ACHN (cell line): ENCODE results near the gene UGT2A2.
"Not testable (repeated sequence)": the region's sequence is repeated elsewhere in the genome, so short reads cannot be mapped to it uniquely, and the experiment has no call there.

Experiments
- DNase-seq: peaks from one replicate; pipeline ENCODE4 v3.0.0-alpha.2; 2015
- in situ Hi-C: cut with HindIII; loops from 2 replicates; pipeline ENCODE4 v1.10.0; 2017; ENCODE audit warnings: low sequenced_read_pairs, low pct_ligation_motif_present, low pct_unique_long_range_greater_than_20kb

Gene UGT2A2

GRCh38 chr4:69639542-69639941, at the start of gene UGT2A2:
Gene UGT2A2, minus strand, starts transcription at chr4:69639642. Its CDS starts 2 bp downstream, at chr4:69639640.
- no peak for DNase-seq

GRCh38 chr4:69684804-69685203, 45.4 kb upstream of the UGT2A2 start:
- no peak for DNase-seq

More at GRCh38 chr4:69639542-69639941, at the start of gene UGT2A2:
- in situ Hi-C loops = no loop called here

GRCh38 chr4:69668680-69669079, 29.2 kb upstream of the UGT2A2 start:
- in situ Hi-C loops = no loop called here
- no peak for DNase-seq

More at GRCh38 chr4:69684804-69685203, 45.4 kb upstream of the UGT2A2 start:
- in situ Hi-C loops = no loop called here

- in situ Hi-C loops, DNase-seq: not testable (repeated sequence)
Observed at GRCh38 chr4:69664009-69664408, 24.6 kb upstream of the UGT2A2 start.

- DNase-seq, in situ Hi-C loops: not testable (repeated sequence)
Observed at GRCh38 chr4:69661130-69661803, 21.8 kb upstream of the UGT2A2 start.

- no peak for DNase-seq
Observed at GRCh38 chr4:69658133-69658532, 18.7 kb upstream of the UGT2A2 start.

GRCh38 chr4:69656653-69657158, 17.3 kb upstream of the UGT2A2 start:
- in situ Hi-C loops = no loop called here
- no peak for DNase-seq

More at GRCh38 chr4:69658133-69658532, 18.7 kb upstream of the UGT2A2 start:
- in situ Hi-C loops = no loop called here

- no peak for DNase-seq
- in situ Hi-C loops = no loop called here
Observed at GRCh38 chr4:69653147-69653546, 13.7 kb upstream of the UGT2A2 start, which contains the start of gene UGT2A1. Gene UGT2A1, minus strand, starts transcription at chr4:69653247. Its CDS starts 5,603 bp downstream, at chr4:69647644.

- in situ Hi-C loops = no loop called here
- no peak for DNase-seq
Observed at GRCh38 chr4:69650872-69651271, 11.4 kb upstream of the UGT2A2 start.

GRCh38 chr4:69649629-69650028, 10.2 kb upstream of the UGT2A2 start:
- in situ Hi-C loops = no loop called here
- DNase-seq = no peak

GRCh38 chr4:69649207-69649606, 9.8 kb upstream of the UGT2A2 start:
- no peak for DNase-seq
- in situ Hi-C loops = no loop called here

GRCh38 chr4:69642961-69643360, 3.5 kb upstream of the UGT2A2 start:
- DNase-seq = no peak
- in situ Hi-C loops = no loop called here

- no peak for DNase-seq
- in situ Hi-C loops = no loop called here
Observed at GRCh38 chr4:69640289-69640688, 847 bp upstream of the UGT2A2 start.

GRCh38 chr4:69617083-69617694, 22.3 kb downstream of the UGT2A2 start:
- peak; percentile 47 for DNase-seq
- in situ Hi-C loops = no loop called here

- in situ Hi-C loops = no loop called here
- no peak for DNase-seq
Observed at GRCh38 chr4:69610484-69610883, 29.0 kb downstream of the UGT2A2 start.

- DNase-seq = no peak
- in situ Hi-C loops = no loop called here
Observed at GRCh38 chr4:69601065-69601464, 38.4 kb downstream of the UGT2A2 start.

GRCh38 chr4:69600013-69600412, 39.4 kb downstream of the UGT2A2 start:
- in situ Hi-C loops = no loop called here
- DNase-seq = no peak

- no peak for DNase-seq
- in situ Hi-C loops = no loop called here
Observed at GRCh38 chr4:69594382-69594781, 45.1 kb downstream of the UGT2A2 start.

- DNase-seq = no peak
- in situ Hi-C loops = no loop called here
Observed at GRCh38 chr4:69591364-69591763, 48.1 kb downstream of the UGT2A2 start.

- in situ Hi-C loops = no loop called here
- no peak for DNase-seq
Observed at GRCh38 chr4:69589884-69590283, 49.6 kb downstream of the UGT2A2 start.
